GM10266 (cell line): ENCODE measurements around the gene RPL28.
"Not testable (repeated sequence)": the region's sequence is repeated elsewhere in the genome, so short reads cannot be mapped to it uniquely, and the experiment has no call there.

Experiments
- DNase-seq: peaks from one replicate; pipeline ENCODE4 v3.0.0; 2012; ENCODE audit errors: extremely low spot score
- TF ChIP-seq, protein P1 (sequence below): IDR thresholded peaks from 2 replicates; pipeline ENCODE4 v1.5.1; 2012; ENCODE audit warnings: mild to moderate bottlenecking, low read depth; ENCODE audit not compliant: control insufficient read depth, insufficient read depth; ENCODE audit errors: missing control alignments

The RPL28 gene

DNA sequence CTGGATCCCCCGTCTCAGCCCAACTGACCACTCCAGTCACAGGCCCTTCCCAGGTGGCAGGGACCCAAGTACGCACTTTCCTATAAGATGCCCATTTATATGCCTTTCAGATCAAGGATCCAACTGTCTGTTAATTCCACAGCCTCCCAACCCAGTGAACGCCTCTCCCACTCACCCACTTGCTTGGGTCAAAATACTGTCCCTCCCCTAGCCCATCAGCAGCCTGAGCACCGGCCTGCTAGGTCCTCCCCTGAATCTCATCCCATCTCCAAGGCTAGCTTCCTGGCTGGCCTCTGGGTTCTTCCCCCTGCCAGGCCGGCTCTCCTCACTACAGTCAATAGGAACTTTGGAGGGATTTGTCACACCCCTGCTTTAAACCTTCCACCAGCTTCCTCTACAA, 19.9 kb downstream of the RPL28 start:
- DNase-seq, result no peak

DNA sequence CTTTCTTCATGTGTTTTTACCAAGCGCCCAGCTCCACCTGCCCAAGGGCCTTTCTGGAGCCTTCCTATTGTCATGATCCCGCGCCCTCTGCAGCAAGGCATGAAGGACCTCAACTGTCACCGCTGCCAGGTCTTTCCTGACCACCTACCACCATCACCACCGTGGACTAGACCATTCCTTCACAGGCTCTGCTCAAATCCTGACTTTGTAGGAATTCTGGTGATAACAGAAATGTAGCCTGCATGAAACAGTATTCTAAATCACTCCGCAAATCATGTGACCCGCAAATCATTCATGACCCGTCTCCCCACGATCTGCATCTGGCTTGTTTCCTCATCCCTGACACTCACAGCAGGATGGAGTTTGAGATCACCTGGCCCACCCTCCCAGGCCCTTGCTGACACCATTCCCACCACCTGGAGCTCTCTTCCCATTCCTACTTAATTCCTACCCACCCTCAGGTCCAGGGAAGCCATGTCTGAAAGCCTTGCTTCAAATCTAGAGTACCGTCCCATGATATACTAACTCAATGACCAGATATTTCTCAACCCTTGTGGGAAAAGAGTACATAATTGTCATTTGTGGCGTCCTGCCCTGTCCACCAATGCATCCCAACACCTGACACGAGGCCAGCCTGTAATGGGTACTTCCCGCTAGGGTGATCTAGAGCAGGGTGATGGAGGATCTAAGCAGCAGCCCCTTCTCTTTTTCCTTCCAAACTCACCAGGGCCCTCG, 20.5 kb downstream of the RPL28 start:
- TF ChIP-seq, protein P1, sequence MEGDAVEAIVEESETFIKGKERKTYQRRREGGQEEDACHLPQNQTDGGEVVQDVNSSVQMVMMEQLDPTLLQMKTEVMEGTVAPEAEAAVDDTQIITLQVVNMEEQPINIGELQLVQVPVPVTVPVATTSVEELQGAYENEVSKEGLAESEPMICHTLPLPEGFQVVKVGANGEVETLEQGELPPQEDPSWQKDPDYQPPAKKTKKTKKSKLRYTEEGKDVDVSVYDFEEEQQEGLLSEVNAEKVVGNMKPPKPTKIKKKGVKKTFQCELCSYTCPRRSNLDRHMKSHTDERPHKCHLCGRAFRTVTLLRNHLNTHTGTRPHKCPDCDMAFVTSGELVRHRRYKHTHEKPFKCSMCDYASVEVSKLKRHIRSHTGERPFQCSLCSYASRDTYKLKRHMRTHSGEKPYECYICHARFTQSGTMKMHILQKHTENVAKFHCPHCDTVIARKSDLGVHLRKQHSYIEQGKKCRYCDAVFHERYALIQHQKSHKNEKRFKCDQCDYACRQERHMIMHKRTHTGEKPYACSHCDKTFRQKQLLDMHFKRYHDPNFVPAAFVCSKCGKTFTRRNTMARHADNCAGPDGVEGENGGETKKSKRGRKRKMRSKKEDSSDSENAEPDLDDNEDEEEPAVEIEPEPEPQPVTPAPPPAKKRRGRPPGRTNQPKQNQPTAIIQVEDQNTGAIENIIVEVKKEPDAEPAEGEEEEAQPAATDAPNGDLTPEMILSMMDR, result no peak
- DNase-seq, result no peak

More for the DNA sequence above, 19.9 kb downstream of the RPL28 start:
- TF ChIP-seq, protein P1, result no peak

DNA sequence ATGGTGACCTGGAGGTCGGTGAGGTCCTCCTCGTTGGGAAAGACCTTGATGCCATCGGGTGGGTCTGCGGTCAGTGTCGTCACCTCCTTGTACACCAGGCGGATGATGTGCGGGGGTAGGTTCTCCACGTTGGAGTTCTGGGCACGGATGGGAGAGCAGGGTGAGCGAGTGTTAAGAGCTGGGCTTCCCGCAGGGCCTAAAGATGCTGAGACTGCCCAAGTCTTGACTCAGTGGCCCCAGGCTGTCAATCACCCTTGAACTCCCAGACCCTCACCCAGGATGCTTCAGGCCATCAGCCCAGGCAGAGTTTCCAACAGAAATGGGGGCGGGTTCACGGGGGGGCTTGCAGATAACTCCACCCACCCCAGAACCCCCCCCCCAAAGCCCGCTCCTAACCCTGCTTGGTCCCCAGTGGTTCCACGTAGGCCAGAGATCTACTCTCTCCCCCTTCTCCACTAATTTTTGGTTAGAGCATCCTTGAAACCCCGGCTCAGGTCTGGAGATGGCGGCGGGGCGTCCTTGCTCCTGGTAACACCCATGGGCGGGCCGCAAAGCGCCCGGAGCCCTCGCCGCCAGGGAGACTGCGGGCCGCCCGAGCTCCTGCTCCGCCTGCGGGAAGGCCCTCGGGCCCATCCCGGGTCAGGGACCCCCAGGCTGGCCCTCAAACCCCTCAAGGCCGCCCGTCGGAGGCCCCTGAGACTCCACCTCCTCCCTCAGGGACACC, 21.3 kb downstream of the RPL28 start:
- peak; percentile 60 for DNase-seq
- TF ChIP-seq, protein P1, result no peak

DNA sequence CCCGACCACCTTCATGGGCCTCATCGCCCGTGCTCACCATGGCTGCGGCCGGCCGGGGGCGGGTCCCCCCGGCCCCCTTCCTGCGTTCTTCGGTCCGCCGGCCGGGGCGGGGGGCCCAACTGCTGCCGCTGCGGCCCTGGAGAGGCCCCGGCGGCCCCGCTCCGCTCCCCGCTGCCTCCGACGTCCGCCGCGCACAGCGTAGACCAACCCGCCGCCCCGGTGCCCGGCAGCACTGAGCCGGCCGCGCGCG, 21.7 kb downstream of the RPL28 start, which contains the start of gene UBE2S:
Gene UBE2S (minus strand): TSS at position 239 of the 250 bp plus-strand sequence. CDS start 199 bp downstream, at position 40.
- DNase-seq, result not testable (repeated sequence)

DNA sequence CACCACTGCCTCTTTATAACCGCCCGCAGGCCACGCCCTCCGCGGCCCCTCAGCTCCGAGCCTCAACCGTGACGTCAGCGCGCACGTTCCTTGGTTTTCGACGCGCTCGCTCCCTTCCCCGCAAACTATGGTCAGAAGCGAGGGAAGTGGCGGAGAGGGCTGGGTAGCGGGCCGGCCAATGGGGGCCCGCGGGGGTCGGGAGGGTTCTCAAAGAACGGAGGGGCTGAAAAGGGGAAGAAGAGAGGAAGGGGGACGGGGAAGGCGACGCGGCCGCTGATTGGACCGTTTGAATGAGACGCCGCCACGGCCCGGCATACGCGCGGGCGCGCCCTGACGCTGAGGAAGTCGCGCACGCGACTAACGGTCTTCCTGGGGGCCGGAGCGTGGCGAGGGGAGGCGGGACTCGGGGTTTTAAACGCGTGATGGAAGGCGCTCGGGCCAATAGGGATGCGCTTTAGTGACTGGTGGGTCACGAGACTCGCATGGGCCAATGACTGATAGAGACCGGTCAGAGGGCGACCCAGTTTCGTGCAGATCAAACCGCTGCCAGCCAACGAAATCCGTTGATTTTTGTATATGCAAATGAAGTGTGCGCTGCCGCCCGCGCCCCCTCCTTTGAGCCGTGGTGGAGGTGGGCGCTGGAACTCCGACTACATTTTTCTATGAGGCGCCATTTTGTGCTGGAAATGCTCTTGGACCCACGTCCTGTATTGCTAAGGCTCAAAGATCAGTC, 22.2 kb downstream of the RPL28 start:
- TF ChIP-seq, protein P1, result no peak
- DNase-seq, result peak; percentile 98

DNA sequence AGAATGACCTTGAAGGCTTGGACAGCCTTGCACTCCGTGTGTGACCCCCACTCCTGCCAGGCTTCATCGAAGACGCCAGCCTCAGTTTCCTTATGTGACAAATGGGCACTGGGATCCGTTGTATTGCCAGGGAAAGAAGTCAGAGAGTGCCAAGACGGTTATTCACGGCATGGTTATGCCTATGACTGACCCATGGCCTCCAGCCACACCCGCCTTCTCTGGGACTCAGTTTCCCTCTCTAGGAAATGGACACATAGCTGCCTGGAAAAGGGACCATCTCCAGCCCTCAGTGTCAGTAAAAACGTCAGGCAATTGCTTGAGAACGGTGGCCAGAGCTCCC, 22.8 kb downstream of the RPL28 start:
- TF ChIP-seq, protein P1, result no peak

DNA sequence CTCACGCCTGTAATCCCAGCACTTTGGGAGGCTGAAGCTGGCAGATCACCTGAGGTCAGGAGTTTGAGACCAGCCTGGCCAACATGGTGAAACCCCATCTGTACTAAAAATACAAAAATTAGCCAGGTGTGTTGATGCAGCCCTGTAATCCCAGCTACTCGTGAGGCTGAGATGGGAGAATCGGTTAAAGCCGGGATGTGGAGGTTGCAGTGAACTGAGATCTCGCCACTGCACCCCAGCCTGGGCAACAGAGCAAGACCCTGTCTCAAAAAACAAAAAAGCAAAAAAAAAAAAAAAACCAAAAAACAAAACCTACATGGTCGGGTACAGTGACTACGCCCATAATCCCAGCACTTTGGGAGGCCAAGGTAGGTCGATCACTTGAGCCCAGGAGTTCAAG, 23.4 kb downstream of the RPL28 start:
- not testable (repeated sequence) for DNase-seq

More for the DNA sequence above, 22.8 kb downstream of the RPL28 start:
- no peak for DNase-seq

DNA sequence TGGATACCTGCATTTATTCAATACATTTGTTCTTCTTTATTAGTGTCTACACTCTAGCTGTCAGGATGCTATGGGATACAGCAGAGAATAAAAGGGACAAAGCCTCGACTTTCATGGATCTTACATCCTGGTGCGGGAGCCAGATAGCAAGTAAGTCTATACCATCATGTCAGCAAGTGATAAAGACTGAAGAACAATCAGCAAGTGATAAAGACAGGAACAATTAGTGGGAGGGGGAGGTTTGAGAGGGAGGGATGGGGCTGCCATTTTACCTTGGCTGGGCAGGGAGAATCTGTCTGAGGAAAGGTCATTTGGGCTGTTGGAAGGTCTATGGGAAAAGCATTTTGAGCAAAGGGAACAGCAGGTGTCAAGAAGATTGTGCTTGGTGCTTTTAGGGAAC, 24.4 kb downstream of the RPL28 start:
- no peak for DNase-seq
- TF ChIP-seq, protein P1, result no peak
